SK-N-SH treated with all-trans-retinoic acid at 6 μM for 48 hours (cell line): ENCODE results near the gene MRPS27.
A peak's percentile ranks its signal among the peaks of the same experiment; 100 is the strongest.

Experiments
- ATAC-seq: fragments of 200-7000 bp; cut with Tn5 transposase; 3 replicates; pipeline ENCODE4 v1.9.1; 2020; ENCODE audit warnings: mild to moderate bottlenecking, moderate library complexity
- ARNTL ChIP-seq: fragments of 450-650 bp; formaldehyde crosslinking; IDR thresholded peaks from 2 replicates; pipeline ENCODE4 v1.5.0; 2020; ENCODE audit warnings: low read depth, mild to moderate bottlenecking, moderate library complexity, borderline replicate concordance
- BACH2 ChIP-seq: fragments of 250-450 bp; sonication (Bioruptor Pico); IDR thresholded peaks from 2 replicates; pipeline ENCODE4 v1.9.0; 2021; ENCODE audit warnings: mild to moderate bottlenecking, borderline replicate concordance
- CSDC2 ChIP-seq: fragments of 250-450 bp; sonication (Bioruptor Pico); IDR thresholded peaks from 2 replicates; pipeline ENCODE4 v1.5.0; 2020; ENCODE audit warnings: mild to moderate bottlenecking, moderate library complexity
- CSRNP3 ChIP-seq: fragments of 250-450 bp; sonication (Bioruptor Pico); IDR thresholded peaks from 2 replicates; pipeline ENCODE4 v1.5.1; 2021; ENCODE audit warnings: mild to moderate bottlenecking, moderate library complexity
- ESRRG ChIP-seq: fragments of 250-450 bp; sonication (Bioruptor Pico); IDR thresholded peaks from 2 replicates; pipeline ENCODE4 v1.6.1; 2021; ENCODE audit warnings: mild to moderate bottlenecking
- GLIS3 ChIP-seq: fragments of 250-450 bp; sonication (Bioruptor Pico); IDR thresholded peaks from 2 replicates; pipeline ENCODE4 v1.5.0; 2020; ENCODE audit warnings: mild to moderate bottlenecking, moderate library complexity
- ISL1 ChIP-seq: fragments of 250-450 bp; sonication (Bioruptor Pico); IDR thresholded peaks from 2 replicates; pipeline ENCODE4 v2.1.2; 2022; ENCODE audit warnings: mild to moderate bottlenecking, moderate library complexity
- OSR1 ChIP-seq: fragments of 250-450 bp; sonication (Bioruptor Pico); IDR thresholded peaks from 2 replicates; pipeline ENCODE4 v1.8.0; 2022; ENCODE audit warnings: moderate library complexity, mild to moderate bottlenecking, inconsistent platforms
- PATZ1 ChIP-seq: fragments of 250-450 bp; sonication (Bioruptor Pico); IDR thresholded peaks from 2 replicates; pipeline ENCODE4 v1.8.0; 2020; ENCODE audit warnings: mild to moderate bottlenecking, moderate library complexity, borderline replicate concordance
- POU6F1 ChIP-seq: fragments of 250-450 bp; sonication (Bioruptor Pico); IDR thresholded peaks from 2 replicates; pipeline ENCODE4 v1.8.0; 2021; ENCODE audit warnings: low read depth, mild to moderate bottlenecking, moderate library complexity, borderline replicate concordance
- PPARA ChIP-seq: fragments of 250-450 bp; sonication (Bioruptor Pico); IDR thresholded peaks from 2 replicates; pipeline ENCODE4 v1.5.0; 2020; ENCODE audit warnings: mild to moderate bottlenecking, borderline replicate concordance
- RARB ChIP-seq: fragments of 250-450 bp; sonication (Bioruptor Pico); IDR thresholded peaks from 2 replicates; pipeline ENCODE4 v1.8.0; 2021; ENCODE audit warnings: mild to moderate bottlenecking, moderate library complexity
- TCF4 ChIP-seq: fragments of 250-450 bp; sonication (Bioruptor Pico); IDR thresholded peaks from 2 replicates; pipeline ENCODE4 v1.8.0; 2021; ENCODE audit warnings: mild to moderate bottlenecking, moderate library complexity, borderline replicate concordance
- TOX ChIP-seq: fragments of 250-450 bp; sonication (Bioruptor Pico); IDR thresholded peaks from 2 replicates; pipeline ENCODE4 v1.8.0; 2021; ENCODE audit warnings: mild to moderate bottlenecking, moderate library complexity, borderline replicate concordance
- TSHZ2 ChIP-seq: fragments of 250-450 bp; sonication (Bioruptor Pico); IDR thresholded peaks from 2 replicates; pipeline ENCODE4 v1.5.0; 2020; ENCODE audit warnings: mild to moderate bottlenecking, moderate library complexity
- ZFP3 ChIP-seq: fragments of 250-450 bp; sonication (Bioruptor Pico); IDR thresholded peaks from 2 replicates; pipeline ENCODE4 v1.5.0; 2020; ENCODE audit warnings: mild to moderate bottlenecking, moderate library complexity
- ZFP30 ChIP-seq: fragments of 450-650 bp; formaldehyde crosslinking; IDR thresholded peaks from 2 replicates; pipeline ENCODE4 v1.5.0; 2022; ENCODE audit warnings: mild to moderate bottlenecking, moderate library complexity
- ZNF565 ChIP-seq: fragments of 450-650 bp; formaldehyde crosslinking; conservative IDR thresholded peaks from 2 replicates; pipeline ENCODE4 v1.5.0; 2020; ENCODE audit warnings: low read depth, mild to moderate bottlenecking, moderate library complexity
- ZNF70 ChIP-seq: fragments of 450-650 bp; formaldehyde crosslinking; IDR thresholded peaks from 2 replicates; pipeline ENCODE4 v1.5.0; 2020; ENCODE audit warnings: mild to moderate bottlenecking, moderate library complexity
- ZNF8 ChIP-seq: fragments of 450-650 bp; formaldehyde crosslinking; IDR thresholded peaks from 2 replicates; pipeline ENCODE4 v1.5.0; 2020; ENCODE audit warnings: mild to moderate bottlenecking, moderate library complexity

MRPS27 gene

GRCh38 chr5:72281764-72282499, 38.1 kb downstream of the MRPS27 start (continued):
- TF ChIP-seq ZNF70 (CRISPR knock-in tag) (no peak), ISL1 (CRISPR knock-in tag) (peak; percentile 89), ZFP3 (CRISPR knock-in tag) (no peak), TOX (CRISPR knock-in tag) (no peak), ZFP30 (no peak), POU6F1 (CRISPR knock-in tag) (peak; percentile 77; the same call in 1 of the 2 replicates), OSR1 (CRISPR knock-in tag) (no peak), ESRRG (CRISPR knock-in tag) (no peak), ZNF565 (CRISPR knock-in tag) (no peak)
- TF ChIP-seq, all 23 proteins: peak for 8

- ATAC-seq, result peak; percentile 8
- no peak for TF ChIP-seq POU6F1 (CRISPR knock-in tag)
- TF ChIP-seq OSR1 (CRISPR knock-in tag), result no peak
- no peak for TF ChIP-seq PPARA
- no peak for TF ChIP-seq ZNF8
- TF ChIP-seq GLIS3, result no peak
- TF ChIP-seq BACH2 (CRISPR knock-in tag), result no peak
- TF ChIP-seq RARB, result no peak
- no peak for TF ChIP-seq ZFP3 (CRISPR knock-in tag)
- no peak for TF ChIP-seq PATZ1 (CRISPR knock-in tag)
Observed at GRCh38 chr5:72281430-72281763, 38.6 kb downstream of the MRPS27 start.

GRCh38 chr5:72280581-72281069, 39.4 kb downstream of the MRPS27 start:
- peak; percentile 73 for TF ChIP-seq TCF4 (CRISPR knock-in tag)
- TF ChIP-seq CSRNP3 (CRISPR knock-in tag), result no peak
- TF ChIP-seq TSHZ2 (CRISPR knock-in tag), result peak; percentile 51; the same call in 1 of the 2 replicates
- TF ChIP-seq ISL1 (CRISPR knock-in tag), result 0 out of 2 replicates have a peak, but pooled peaks have one; percentile 16
- TF ChIP-seq, all 23 proteins: peak for 3
- ATAC-seq, result peak; percentile 84

GRCh38 chr5:72276219-72276752, 43.8 kb downstream of the MRPS27 start:
- no peak for TF ChIP-seq ARNTL (CRISPR knock-in tag)
- TF ChIP-seq ZFP3 (CRISPR knock-in tag), result no peak
- no peak for TF ChIP-seq CSDC2 (CRISPR knock-in tag)
- no peak for TF ChIP-seq POU6F1 (CRISPR knock-in tag)
- ATAC-seq, result no peak
